Endothelial cell (in vitro differentiated cells): ENCODE results near the gene SCNN1B. TPM values are rescaled to one million over a fixed set of nuclear protein-coding genes. Genes with fewer than 3 reads are reported as not detected.
"Not testable (repeated sequence)": the region's sequence is repeated elsewhere in the genome, so short reads cannot be mapped to it uniquely, and the experiment has no call there.

Source experiments
- DNase-seq: peaks from one replicate; pipeline ENCODE4 v3.0.0; 2021; ENCODE audit warnings: low spot score
- H3K27ac Mint-ChIP-seq: one replicate; pipeline ENCODE4 v1.8.0; 2021; ENCODE audit warnings: mixed read lengths, inconsistent platforms; ENCODE audit not compliant: unreplicated experiment
- H3K27me3 Mint-ChIP-seq: one replicate; pipeline ENCODE4 v1.8.0; 2021; ENCODE audit warnings: mild to moderate bottlenecking, moderate library complexity, mixed read lengths, inconsistent platforms; ENCODE audit not compliant: unreplicated experiment
- H3K36me3 Mint-ChIP-seq: one replicate; pipeline ENCODE4 v1.8.0; 2021; ENCODE audit warnings: mild to moderate bottlenecking, low read depth, mixed read lengths, inconsistent platforms; ENCODE audit not compliant: unreplicated experiment
- H3K4me1 Mint-ChIP-seq: one replicate; pipeline ENCODE4 v1.8.0; 2021; ENCODE audit warnings: mild to moderate bottlenecking, mixed read lengths, inconsistent platforms; ENCODE audit not compliant: unreplicated experiment
- H3K4me3 Mint-ChIP-seq: one replicate; pipeline ENCODE4 v1.8.0; 2021; ENCODE audit warnings: mild to moderate bottlenecking, mixed read lengths, inconsistent platforms; ENCODE audit not compliant: unreplicated experiment
- H3K9me3 Mint-ChIP-seq: one replicate; pipeline ENCODE4 v1.8.0; 2021; ENCODE audit warnings: mixed read lengths, inconsistent platforms; ENCODE audit not compliant: unreplicated experiment
- CTCF ChIP-seq: fragments of 200-600 bp; sonication (generic); IDR thresholded peaks from one replicate; pipeline ENCODE4 v1.5.0; 2021; ENCODE audit warnings: antibody characterized with exemption; ENCODE audit not compliant: unreplicated experiment
- total RNA-seq: library from RNA; stranded (reverse); fragmentation: NEBNext Ultra II Directional; extraction: Animal tissue kit (Norgen Biotek cat#: 25700); gene quantifications from one replicate; pipeline ENCODE4 v1.2.1, GENCODE V29; 2021; ENCODE audit not compliant: unreplicated experiment

Gene SCNN1B
- total RNA-seq, 1 donor from 2014 or later, result not detected

GRCh38 chr16:23294260-23294659 is 7.8 kb upstream of the SCNN1B start:
- Mint-ChIP-seq H3K36me3 (no peaks in the 10 kb centered on the region), H3K9me3 (no peaks in the 10 kb centered on the region), H3K27ac (no peak overlapping the region), H3K4me1 (no peaks in the 10 kb centered on the region), H3K27me3 (peaks cover 2% of the 10 kb centered on the region), H3K4me3 (no peak overlapping the region)
- DNase-seq, result no peak
- TF ChIP-seq CTCF, result no peak

- TF ChIP-seq CTCF, result no peak
- Mint-ChIP-seq H3K27me3 (peaks cover 5% of the 10 kb centered on the region), H3K9me3 (no peaks in the 10 kb centered on the region), H3K36me3 (no peaks in the 10 kb centered on the region), H3K4me3 (no peak overlapping the region), H3K27ac (no peak overlapping the region), H3K4me1 (peaks cover 6% of the 10 kb centered on the region)
- DNase-seq, result no peak
Measured at GRCh38 chr16:23296994-23297393, 5.1 kb upstream of the SCNN1B start.

GRCh38 chr16:23298290-23298915 is 3.7 kb upstream of the SCNN1B start:
- Mint-ChIP-seq H3K4me3 (no peak overlapping the region), H3K27ac (no peak overlapping the region), H3K9me3 (no peaks in the 10 kb centered on the region), H3K4me1 (peaks cover 6% of the 10 kb centered on the region), H3K36me3 (no peaks in the 10 kb centered on the region), H3K27me3 (peaks cover 12% of the 10 kb centered on the region)
- TF ChIP-seq CTCF, result no peak
- DNase-seq, result no peak

- not testable (repeated sequence) for H3K27ac Mint-ChIP-seq, H3K4me3 Mint-ChIP-seq, H3K9me3 Mint-ChIP-seq, H3K36me3 Mint-ChIP-seq, DNase-seq, H3K4me1 Mint-ChIP-seq
- peaks cover 11% of the 10 kb centered on the region for H3K27me3 Mint-ChIP-seq
Measured at GRCh38 chr16:23299815-23300214, 2.3 kb upstream of the SCNN1B start.

GRCh38 chr16:23301251-23302044 is 654 bp upstream of the SCNN1B start:
- Mint-ChIP-seq H3K4me1 (peaks cover 6% of the 10 kb centered on the region), H3K27me3 (peaks cover 12% of the 10 kb centered on the region), H3K27ac (no peak overlapping the region), H3K36me3 (no peaks in the 10 kb centered on the region), H3K9me3 (no peaks in the 10 kb centered on the region), H3K4me3 (peak overlapping the region; percentile 69)
- TF ChIP-seq CTCF, result no peak
- no peak for DNase-seq
